ENCODE measurements around the gene CTNNA3. TPM values are rescaled to one million over a fixed set of nuclear protein-coding genes. Genes with fewer than 3 reads are reported as not detected.

Gene CTNNA3
- total RNA-seq, 1 donor from 2014 or later: not detected

DNA sequence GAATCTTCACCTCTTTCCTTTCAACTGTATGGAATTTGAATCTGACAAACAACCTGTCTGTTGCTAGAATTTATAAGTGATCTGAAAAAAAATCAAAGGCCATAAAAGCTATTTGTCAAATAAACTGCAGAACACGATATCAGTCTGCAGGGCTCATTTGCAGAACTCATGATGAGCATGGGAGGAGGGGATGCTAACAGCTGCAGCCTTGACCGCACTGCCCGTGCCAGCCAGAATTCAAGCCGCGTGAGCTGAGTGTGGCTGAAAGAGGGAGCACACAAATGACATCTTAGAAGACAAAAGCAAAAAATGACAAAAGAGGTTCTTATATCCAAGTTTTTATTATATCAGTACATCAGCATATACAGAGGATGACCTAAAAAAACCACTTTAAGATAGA lies 754.5 kb downstream of the CTNNA3 start:
- FAIRE-seq (no peak), DNase-seq (ENCODE audit: low read depth) (no peak)
- Histone ChIP-seq H3K36me3 (ENCODE audit: control insufficient read depth, insufficient read depth, low read length) (no peaks in the 10 kb centered on the region), H3K27me3 (ENCODE audit: control insufficient read depth, insufficient read depth, low read length) (no peaks in the 10 kb centered on the region), H3K4me3 (ENCODE audit: low read depth, low read length) (no peak overlapping the region)
- TF ChIP-seq, protein P1, sequence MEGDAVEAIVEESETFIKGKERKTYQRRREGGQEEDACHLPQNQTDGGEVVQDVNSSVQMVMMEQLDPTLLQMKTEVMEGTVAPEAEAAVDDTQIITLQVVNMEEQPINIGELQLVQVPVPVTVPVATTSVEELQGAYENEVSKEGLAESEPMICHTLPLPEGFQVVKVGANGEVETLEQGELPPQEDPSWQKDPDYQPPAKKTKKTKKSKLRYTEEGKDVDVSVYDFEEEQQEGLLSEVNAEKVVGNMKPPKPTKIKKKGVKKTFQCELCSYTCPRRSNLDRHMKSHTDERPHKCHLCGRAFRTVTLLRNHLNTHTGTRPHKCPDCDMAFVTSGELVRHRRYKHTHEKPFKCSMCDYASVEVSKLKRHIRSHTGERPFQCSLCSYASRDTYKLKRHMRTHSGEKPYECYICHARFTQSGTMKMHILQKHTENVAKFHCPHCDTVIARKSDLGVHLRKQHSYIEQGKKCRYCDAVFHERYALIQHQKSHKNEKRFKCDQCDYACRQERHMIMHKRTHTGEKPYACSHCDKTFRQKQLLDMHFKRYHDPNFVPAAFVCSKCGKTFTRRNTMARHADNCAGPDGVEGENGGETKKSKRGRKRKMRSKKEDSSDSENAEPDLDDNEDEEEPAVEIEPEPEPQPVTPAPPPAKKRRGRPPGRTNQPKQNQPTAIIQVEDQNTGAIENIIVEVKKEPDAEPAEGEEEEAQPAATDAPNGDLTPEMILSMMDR (IDR thresholded peaks at IDR 0.05; ENCODE audit: insufficient read depth, low read length, severe bottlenecking): no peak

DNA sequence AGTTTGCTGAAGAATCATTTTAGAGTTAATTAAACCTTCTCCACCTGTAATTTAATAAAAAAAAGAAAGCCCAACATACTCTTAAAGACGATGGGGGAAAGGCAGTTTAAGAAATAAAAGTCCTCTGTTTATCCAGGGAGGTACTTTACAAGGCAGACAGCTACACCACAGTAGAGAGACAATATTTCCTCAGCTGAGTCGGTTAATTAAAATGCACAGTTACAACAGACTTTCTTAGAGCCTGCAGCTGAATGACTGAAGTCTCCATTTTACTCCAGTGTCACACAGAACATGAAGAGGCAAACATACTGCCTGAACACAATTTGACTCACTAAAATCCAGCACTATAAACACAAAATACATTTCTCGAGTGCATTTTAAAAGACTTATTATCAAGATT lies 755.0 kb downstream of the CTNNA3 start:
- TF ChIP-seq, protein P1 (IDR thresholded peaks at IDR 0.05; ENCODE audit: insufficient read depth, low read length, severe bottlenecking): no peak
- Histone ChIP-seq H3K27me3 (ENCODE audit: control insufficient read depth, insufficient read depth, low read length) (no peaks in the 10 kb centered on the region), H3K36me3 (ENCODE audit: control insufficient read depth, insufficient read depth, low read length) (no peaks in the 10 kb centered on the region), H3K4me3 (ENCODE audit: low read depth, low read length) (no peak overlapping the region)
- no peak for DNase-seq (ENCODE audit: low read depth)
- FAIRE-seq: no peak

DNA sequence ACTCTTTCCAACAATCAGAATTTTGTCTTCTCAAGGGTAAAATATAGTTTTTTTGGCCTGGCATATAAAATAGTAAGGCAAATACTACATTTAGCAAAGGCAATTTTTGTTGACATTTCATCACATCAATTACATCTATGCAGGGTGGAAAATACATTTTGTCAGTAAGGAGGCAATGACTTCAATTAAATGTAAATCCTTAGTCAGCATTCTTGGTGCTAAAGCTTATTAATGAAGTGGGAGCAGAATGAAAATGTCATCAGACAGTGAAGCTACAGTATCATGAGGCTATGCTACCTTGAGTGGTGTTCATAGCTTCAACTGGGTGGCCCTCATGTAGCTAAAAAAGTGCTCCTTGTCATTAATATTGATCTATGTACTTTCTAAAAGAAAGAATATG lies 761.3 kb downstream of the CTNNA3 start:
- TF ChIP-seq, protein P1 (IDR thresholded peaks at IDR 0.05; ENCODE audit: insufficient read depth, low read length, severe bottlenecking): no peak
- H3K27me3 ChIP-seq (ENCODE audit: control insufficient read depth, insufficient read depth, low read length): no peaks in the 10 kb centered on the region
- H3K4me3 ChIP-seq (ENCODE audit: low read depth, low read length): no peak overlapping the region
- FAIRE-seq (no peak), DNase-seq (ENCODE audit: low read depth) (no peak)
- no peaks in the 10 kb centered on the region for H3K36me3 ChIP-seq (ENCODE audit: control insufficient read depth, insufficient read depth, low read length)

GRCh38 chr10:66931949-66932343 lies 764.0 kb downstream of the CTNNA3 start:
- H3K36me3 ChIP-seq (ENCODE audit: control insufficient read depth, insufficient read depth, low read length): no peaks in the 10 kb centered on the region
- H3K4me3 ChIP-seq (ENCODE audit: low read depth, low read length): no peak overlapping the region
- TF ChIP-seq, protein P1 (IDR thresholded peaks at IDR 0.05; ENCODE audit: insufficient read depth, low read length, severe bottlenecking): no peak
- DNase-seq (ENCODE audit: low read depth) (no peak), FAIRE-seq (no peak)
- peaks cover 9% of the 10 kb centered on the region for H3K27me3 ChIP-seq (ENCODE audit: control insufficient read depth, insufficient read depth, low read length)

GRCh38 chr10:66931340-66931948 lies 764.6 kb downstream of the CTNNA3 start:
- no peaks in the 10 kb centered on the region for H3K36me3 ChIP-seq (ENCODE audit: control insufficient read depth, insufficient read depth, low read length)
- H3K27me3 ChIP-seq (ENCODE audit: control insufficient read depth, insufficient read depth, low read length): peaks cover 9% of the 10 kb centered on the region
- FAIRE-seq: no peak
- TF ChIP-seq, protein P1 (IDR thresholded peaks at IDR 0.05; ENCODE audit: insufficient read depth, low read length, severe bottlenecking): peak; percentile 63
- DNase-seq (ENCODE audit: low read depth): peak; percentile 56
- no peak overlapping the region for H3K4me3 ChIP-seq (ENCODE audit: low read depth, low read length)

DNA sequence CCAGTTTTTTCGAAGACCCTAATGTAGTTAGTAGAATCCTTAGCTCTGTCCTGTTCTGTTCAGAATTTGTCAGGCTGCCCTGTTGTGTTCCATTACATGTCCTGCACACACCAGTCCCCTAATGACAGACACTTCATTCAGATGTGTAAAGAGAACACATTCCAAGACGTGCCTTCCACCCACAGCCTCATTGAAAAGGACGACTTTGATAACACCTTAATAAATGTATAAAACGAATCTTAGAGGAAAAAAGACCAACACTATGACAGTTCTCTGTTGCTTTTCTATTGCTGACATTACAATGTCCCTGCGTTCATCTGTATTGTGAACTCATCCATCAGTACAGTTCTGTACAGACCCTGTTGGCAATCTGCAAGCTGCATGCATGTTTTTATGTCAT lies 766.6 kb downstream of the CTNNA3 start:
- FAIRE-seq: no peak
- DNase-seq (ENCODE audit: low read depth): no peak
- Histone ChIP-seq H3K36me3 (ENCODE audit: control insufficient read depth, insufficient read depth, low read length) (no peaks in the 10 kb centered on the region), H3K4me3 (ENCODE audit: low read depth, low read length) (no peak overlapping the region), H3K27me3 (ENCODE audit: control insufficient read depth, insufficient read depth, low read length) (peaks cover 10% of the 10 kb centered on the region)
- TF ChIP-seq, protein P1 (IDR thresholded peaks at IDR 0.05; ENCODE audit: insufficient read depth, low read length, severe bottlenecking): no peak
